H9 (cell line): ENCODE data around the gene MAPK8IP2. TPM values are rescaled to one million over a fixed set of nuclear protein-coding genes. Genes with fewer than 3 reads are reported as not detected.

Experiments
- DNase-seq: peaks from one replicate; pipeline ENCODE4 v3.0.0-alpha.2; 2017
- H2AFZ ChIP-seq: one replicate; pipeline ENCODE4 v1.6.1; 2013; ENCODE audit warnings: mild to moderate bottlenecking, low read length, control low read depth, moderate library complexity
- H2AK5ac ChIP-seq: 2 replicates; pipeline ENCODE4 v1.6.1; 2013; ENCODE audit warnings: low read length, control low read depth, mixed read lengths; ENCODE audit not compliant: insufficient read length
- H2BK120ac ChIP-seq: one replicate; pipeline ENCODE4 v1.6.1; 2013; ENCODE audit warnings: low read depth, mild to moderate bottlenecking, low read length, control low read depth, inconsistent platforms; ENCODE audit not compliant: poor library complexity, severe bottlenecking
- H2BK12ac ChIP-seq: 2 replicates; pipeline ENCODE4 v1.6.1; 2013; ENCODE audit warnings: low read length, control low read depth, mixed read lengths, low read depth; ENCODE audit not compliant: insufficient read length
- H2BK15ac ChIP-seq: 2 replicates; pipeline ENCODE4 v1.6.1; 2013; ENCODE audit warnings: low read depth, low read length, control low read depth
- H2BK20ac ChIP-seq: one replicate; pipeline ENCODE4 v1.6.1; 2013; ENCODE audit warnings: low read depth, mild to moderate bottlenecking, low read length, control low read depth, inconsistent platforms; ENCODE audit not compliant: poor library complexity, severe bottlenecking
- H2BK5ac ChIP-seq: 2 replicates; pipeline ENCODE4 v1.6.1; 2013; ENCODE audit warnings: low read length, control low read depth, mixed read lengths; ENCODE audit not compliant: insufficient read length
- H3K14ac ChIP-seq: 2 replicates; pipeline ENCODE4 v1.6.1; 2013; ENCODE audit warnings: low read length, control low read depth; ENCODE audit not compliant: insufficient read depth
- H3K18ac ChIP-seq: 2 replicates; pipeline ENCODE4 v1.6.1; 2013; ENCODE audit warnings: low read depth, mild to moderate bottlenecking, mixed read lengths, low read length, control low read depth; ENCODE audit not compliant: insufficient read length
- H3K23ac ChIP-seq: 2 replicates; pipeline ENCODE4 v1.6.1; 2013; ENCODE audit warnings: low read length, control low read depth, mixed read lengths, low read depth; ENCODE audit not compliant: insufficient read length
- H3K23me2 ChIP-seq: 2 replicates; pipeline ENCODE4 v1.6.1; 2013; ENCODE audit warnings: low read depth, mild to moderate bottlenecking, mixed read lengths, low read length, control low read depth; ENCODE audit not compliant: insufficient read length, poor library complexity, severe bottlenecking
- H3K27ac ChIP-seq: 2 replicates; pipeline ENCODE4 v1.5.1; 2013; ENCODE audit warnings: low read length, control low read depth, mixed read lengths, low read depth; ENCODE audit not compliant: insufficient read length
- H3K27me3 ChIP-seq: 2 replicates; pipeline ENCODE4 v1.6.1; 2013; ENCODE audit warnings: low read length, control low read depth, inconsistent platforms; ENCODE audit not compliant: insufficient read depth
- H3K4ac ChIP-seq: 2 replicates; pipeline ENCODE4 v1.6.1; 2013; ENCODE audit warnings: low read depth, mild to moderate bottlenecking, control low read depth, inconsistent platforms, low read length, moderate library complexity
- H3K4me1 ChIP-seq: 2 replicates; pipeline ENCODE4 v1.6.1; 2013; ENCODE audit warnings: low read length, control low read depth, inconsistent platforms; ENCODE audit not compliant: insufficient read depth
- H3K4me2 ChIP-seq: 2 replicates; pipeline ENCODE4 v1.6.1; 2013; ENCODE audit warnings: low read length, control low read depth, mixed read lengths; ENCODE audit not compliant: insufficient read length, insufficient read depth
- H3K56ac ChIP-seq: 2 replicates; pipeline ENCODE4 v1.6.1; 2013; ENCODE audit warnings: low read depth, mild to moderate bottlenecking, mixed read lengths, low read length, control low read depth; ENCODE audit not compliant: insufficient read length
- H3K79me1 ChIP-seq: 2 replicates; pipeline ENCODE4 v1.6.1; 2013; ENCODE audit warnings: low read depth, mild to moderate bottlenecking, moderate library complexity, low read length, control low read depth, inconsistent platforms; ENCODE audit not compliant: insufficient read depth, poor library complexity, severe bottlenecking
- H3K79me2 ChIP-seq: 2 replicates; pipeline ENCODE4 v1.6.1; 2013; ENCODE audit warnings: low read length, control low read depth, inconsistent platforms; ENCODE audit not compliant: insufficient read depth
- H3K9ac ChIP-seq: 2 replicates; pipeline ENCODE4 v1.6.1; 2013; ENCODE audit warnings: low read length, control low read depth, mixed read lengths; ENCODE audit not compliant: insufficient read length; ENCODE audit errors: extremely low read depth
- H3K9me3 ChIP-seq: one replicate; pipeline ENCODE4 v1.6.1; 2013; ENCODE audit warnings: low read depth, low read length, inconsistent platforms; ENCODE audit not compliant: control insufficient read depth
- H3T11ph ChIP-seq: one replicate; pipeline ENCODE4 v1.6.1; 2013; ENCODE audit warnings: mild to moderate bottlenecking, low read length, control low read depth, inconsistent platforms
- H4K20me1 ChIP-seq: one replicate; pipeline ENCODE4 v1.6.1; 2013; ENCODE audit not compliant: control insufficient read depth, insufficient read length, insufficient read depth
- H4K5ac ChIP-seq: 2 replicates; pipeline ENCODE4 v1.6.1; 2013; ENCODE audit warnings: low read depth, mild to moderate bottlenecking, mixed read lengths, low read length, control low read depth; ENCODE audit not compliant: insufficient read length
- H4K8ac ChIP-seq: replicated peaks from 2 replicates; pipeline ENCODE4 v1.6.1; 2013; ENCODE audit warnings: low read length, control low read depth, mixed read lengths, low read depth; ENCODE audit not compliant: insufficient read length
- H4K91ac ChIP-seq: 2 replicates; pipeline ENCODE4 v1.6.1; 2013; ENCODE audit warnings: low read depth, mild to moderate bottlenecking, moderate library complexity, mixed read lengths, low read length, control low read depth; ENCODE audit not compliant: insufficient read length
- H3K27ac Mint-ChIP-seq, 3 experiments: 2 replicates in 2 of 3; 3 replicates in 1 of 3; pipeline ENCODE4 v1.8.0; 2020 to 2021; ENCODE audit warnings: mixed read lengths in 3 of 3, mild to moderate bottlenecking in 1 of 3, moderate library complexity in 1 of 3
- H3K27me3 Mint-ChIP-seq: 2 replicates; pipeline ENCODE4 v1.8.0; 2021; ENCODE audit warnings: low read depth, mild to moderate bottlenecking, moderate library complexity, mixed read lengths
- H3K36me3 Mint-ChIP-seq, 3 experiments: 2 replicates in 2 of 3; 3 replicates in 1 of 3; pipeline ENCODE4 v1.8.0; 2020 to 2021; ENCODE audit warnings: low read depth in 3 of 3, mixed read lengths in 3 of 3; ENCODE audit not compliant: insufficient read depth in 1 of 3
- H3K4me1 Mint-ChIP-seq, 2 experiments: 2 replicates each; pipeline ENCODE4 v1.8.0; 2020; ENCODE audit warnings: mixed read lengths in 2 of 2
- H3K4me3 Mint-ChIP-seq, 2 experiments: 2 replicates in 1 of 2; 3 replicates in 1 of 2; pipeline ENCODE4 v1.8.0; 2020 to 2021; ENCODE audit warnings: mild to moderate bottlenecking in 2 of 2, mixed read lengths in 2 of 2, moderate library complexity in 1 of 2
- H3K9me3 Mint-ChIP-seq, 2 experiments: 2 replicates in 1 of 2; 3 replicates in 1 of 2; pipeline ENCODE4 v1.8.0; 2020; ENCODE audit warnings: mild to moderate bottlenecking in 2 of 2, mixed read lengths in 2 of 2, moderate library complexity in 1 of 2
- total RNA-seq: library from RNA; stranded (reverse); gene quantifications from 2 replicates; pipeline ENCODE4 v1.2.1, GENCODE V29; 2021
- TF ChIP-seq, protein P1 (sequence below): fragments of 200-600 bp; sonication (generic); conservative IDR thresholded peaks from 3 replicates; pipeline ENCODE4 v1.8.0; 2021; ENCODE audit warnings: antibody characterized with exemption, mild to moderate bottlenecking

MAPK8IP2 gene
- total RNA-seq, 1 experiment from 2014 or later = 5.7 TPM

DNA sequence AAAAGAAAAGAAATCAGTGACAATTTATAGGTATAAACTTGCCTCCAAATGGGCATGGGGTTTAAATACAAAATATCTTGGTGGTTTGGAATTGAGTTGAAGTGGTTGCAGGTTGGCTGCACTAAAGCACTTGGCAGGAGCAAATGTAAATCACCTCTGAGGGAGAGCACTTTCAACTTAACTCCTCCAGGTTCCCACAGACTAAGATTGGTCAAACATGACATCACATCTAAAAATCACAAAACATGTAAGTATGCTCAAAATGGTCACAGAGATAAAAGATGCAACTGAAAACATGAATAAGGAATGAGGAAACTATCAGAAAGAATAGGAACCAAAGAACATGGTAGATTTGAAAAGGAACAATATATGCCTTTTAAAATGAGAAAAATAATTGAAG is 59.7 kb downstream of the MAPK8IP2 start:
- Histone ChIP-seq H3K4ac (no peak overlapping the region), H3K23ac (no peak overlapping the region), H4K5ac (no peak overlapping the region), H2BK12ac (no peak overlapping the region), H3K4me1 (no peaks in the 10 kb centered on the region), H2BK120ac (no peak overlapping the region), H4K91ac (no peak overlapping the region), H3K18ac (no peak overlapping the region), H3K79me1 (no peaks in the 10 kb centered on the region), H2AFZ (no peak overlapping the region), H3K27ac (no peak overlapping the region), H3T11ph (no peak overlapping the region), H3K56ac (no peak overlapping the region), H2BK20ac (no peak overlapping the region), H4K8ac (no peak overlapping the region), H3K14ac (no peak overlapping the region), H3K27me3 (peaks cover 3% of the 10 kb centered on the region; the same call in 1 of the 2 replicates), H2BK5ac (no peak overlapping the region), H4K20me1 (no peaks in the 10 kb centered on the region), H2BK15ac (no peak overlapping the region), H3K79me2 (no peaks in the 10 kb centered on the region), H3K4me2 (no peak overlapping the region), H3K23me2 (no peaks in the 10 kb centered on the region), H3K9ac (no peak overlapping the region), H3K9me3 (no peaks in the 10 kb centered on the region), H2AK5ac (no peak overlapping the region)
- TF ChIP-seq, protein P1, sequence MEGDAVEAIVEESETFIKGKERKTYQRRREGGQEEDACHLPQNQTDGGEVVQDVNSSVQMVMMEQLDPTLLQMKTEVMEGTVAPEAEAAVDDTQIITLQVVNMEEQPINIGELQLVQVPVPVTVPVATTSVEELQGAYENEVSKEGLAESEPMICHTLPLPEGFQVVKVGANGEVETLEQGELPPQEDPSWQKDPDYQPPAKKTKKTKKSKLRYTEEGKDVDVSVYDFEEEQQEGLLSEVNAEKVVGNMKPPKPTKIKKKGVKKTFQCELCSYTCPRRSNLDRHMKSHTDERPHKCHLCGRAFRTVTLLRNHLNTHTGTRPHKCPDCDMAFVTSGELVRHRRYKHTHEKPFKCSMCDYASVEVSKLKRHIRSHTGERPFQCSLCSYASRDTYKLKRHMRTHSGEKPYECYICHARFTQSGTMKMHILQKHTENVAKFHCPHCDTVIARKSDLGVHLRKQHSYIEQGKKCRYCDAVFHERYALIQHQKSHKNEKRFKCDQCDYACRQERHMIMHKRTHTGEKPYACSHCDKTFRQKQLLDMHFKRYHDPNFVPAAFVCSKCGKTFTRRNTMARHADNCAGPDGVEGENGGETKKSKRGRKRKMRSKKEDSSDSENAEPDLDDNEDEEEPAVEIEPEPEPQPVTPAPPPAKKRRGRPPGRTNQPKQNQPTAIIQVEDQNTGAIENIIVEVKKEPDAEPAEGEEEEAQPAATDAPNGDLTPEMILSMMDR = no peak
- no peaks in the 10 kb centered on the region for H3K4me1 Mint-ChIP-seq
- DNase-seq = no peak
- H3K27ac Mint-ChIP-seq = no peak overlapping the region
- H3K27me3 Mint-ChIP-seq = peaks cover 62% of the 10 kb centered on the region
- no peaks in the 10 kb centered on the region for H3K36me3 Mint-ChIP-seq
- no peak overlapping the region for H3K4me3 Mint-ChIP-seq
- peaks cover 5 to 10% of the 10 kb centered on the region in 2 experiments; a peak in 4 of 5 replicates for H3K9me3 Mint-ChIP-seq

Other genes with a start within 250 kb of the MAPK8IP2 start
- gene SBF1, start 125.8 kb upstream of the MAPK8IP2 start, total RNA-seq = 69.8 and 72.0 TPM in 2 replicates
- 11.4 and 11.9 TPM in 2 replicates for gene ADM2, start 119.2 kb upstream of the MAPK8IP2 start, total RNA-seq
- gene MIOX, start 113.9 kb upstream of the MAPK8IP2 start, total RNA-seq = 1.4 and 1.5 TPM in 2 replicates
- 43.6 and 46.0 TPM in 2 replicates for gene LMF2, start 93.1 kb upstream of the MAPK8IP2 start, total RNA-seq
- 76.2 and 78.1 TPM in 2 replicates for gene NCAPH2, start 92.6 kb upstream of the MAPK8IP2 start, total RNA-seq
- 3.3 and 3.4 TPM in 2 replicates for gene SCO2, start 75.2 kb upstream of the MAPK8IP2 start, total RNA-seq
- gene TYMP, start 70.8 kb upstream of the MAPK8IP2 start, total RNA-seq = 0.61 and 1.0 TPM in 2 replicates
- not detected in 2 replicates for gene KLHDC7B, start 54.9 kb upstream of the MAPK8IP2 start, total RNA-seq
- 0.85 and 0.97 TPM in 2 replicates for gene SYCE3, start 37.9 kb upstream of the MAPK8IP2 start, total RNA-seq
- gene CPT1B, start 22.4 kb upstream of the MAPK8IP2 start, total RNA-seq = 65.7 and 68.3 TPM in 2 replicates
- gene CHKB, start 17.9 kb upstream of the MAPK8IP2 start, total RNA-seq = 64.1 and 64.9 TPM in 2 replicates
- 10.3 and 11.0 TPM in 2 replicates for gene ARSA, start 27.4 kb downstream of the MAPK8IP2 start, total RNA-seq
- 8.4 and 8.7 TPM in 2 replicates for gene SHANK3, start 72.0 kb downstream of the MAPK8IP2 start, total RNA-seq
- gene ACR, start 137.4 kb downstream of the MAPK8IP2 start, total RNA-seq = 0.35 TPM in 1 of 2 replicates, not detected in the other
- 18.1 and 19.0 TPM in 2 replicates for gene RABL2B, start 182.8 kb downstream of the MAPK8IP2 start, total RNA-seq